Measurements from ENCODE around the gene SIN3A.
"Not testable (repeated sequence)": the region's sequence is repeated elsewhere in the genome, so short reads cannot be mapped to it uniquely, and the experiment has no call there.

The SIN3A gene

GRCh38 chr15:75356006-75356405 lies 95.5 kb downstream of the SIN3A start:
- no peak overlapping the region for H3K27ac ChIP-seq (ENCODE audit: low read depth, low read length)

GRCh38 chr15:75355369-75355768 lies 96.1 kb downstream of the SIN3A start:
- no peak overlapping the region for H3K4me3 ChIP-seq (ENCODE audit: low read depth, low read length)
- no peaks in the 10 kb centered on the region for H3K27me3 ChIP-seq (ENCODE audit: insufficient read depth, low read length)
- no peak overlapping the region for H3K27ac ChIP-seq (ENCODE audit: low read depth, low read length)
- H2AFZ ChIP-seq (ENCODE audit: low read length, unreplicated experiment): no peak overlapping the region
- peaks cover 3% of the 10 kb centered on the region; the same call in 1 of the 2 replicates for H3K36me3 ChIP-seq (ENCODE audit: insufficient read depth, low read length)
- H3K79me2 ChIP-seq (ENCODE audit: control insufficient read depth, insufficient read depth, low read length, unreplicated experiment): no peaks in the 10 kb centered on the region
- H3K4me1 ChIP-seq (ENCODE audit: control insufficient read depth, insufficient read depth, low read length, unreplicated experiment): no peaks in the 10 kb centered on the region

More at GRCh38 chr15:75356006-75356405, 95.5 kb downstream of the SIN3A start:
- Histone ChIP-seq H3K79me2 (ENCODE audit: control insufficient read depth, insufficient read depth, low read length, unreplicated experiment) (no peaks in the 10 kb centered on the region), H3K27me3 (ENCODE audit: insufficient read depth, low read length) (no peaks in the 10 kb centered on the region), H2AFZ (ENCODE audit: low read length, unreplicated experiment) (no peak overlapping the region), H3K36me3 (ENCODE audit: insufficient read depth, low read length) (peaks cover 3% of the 10 kb centered on the region; the same call in 1 of the 2 replicates), H3K4me1 (ENCODE audit: control insufficient read depth, insufficient read depth, low read length, unreplicated experiment) (no peaks in the 10 kb centered on the region), H3K4me3 (ENCODE audit: low read depth, low read length) (no peak overlapping the region)

GRCh38 chr15:75354454-75354853 lies 97.0 kb downstream of the SIN3A start:
- Histone ChIP-seq H3K4me3 (ENCODE audit: low read depth, low read length) (no peak overlapping the region), H2AFZ (ENCODE audit: low read length, unreplicated experiment) (no peak overlapping the region), H3K4me1 (ENCODE audit: control insufficient read depth, insufficient read depth, low read length, unreplicated experiment) (no peaks in the 10 kb centered on the region), H3K27me3 (ENCODE audit: insufficient read depth, low read length) (no peaks in the 10 kb centered on the region), H3K27ac (ENCODE audit: low read depth, low read length) (no peak overlapping the region), H3K36me3 (ENCODE audit: insufficient read depth, low read length) (peaks cover 3% of the 10 kb centered on the region; the same call in 1 of the 2 replicates), H3K79me2 (ENCODE audit: control insufficient read depth, insufficient read depth, low read length, unreplicated experiment) (no peaks in the 10 kb centered on the region)

DNA sequence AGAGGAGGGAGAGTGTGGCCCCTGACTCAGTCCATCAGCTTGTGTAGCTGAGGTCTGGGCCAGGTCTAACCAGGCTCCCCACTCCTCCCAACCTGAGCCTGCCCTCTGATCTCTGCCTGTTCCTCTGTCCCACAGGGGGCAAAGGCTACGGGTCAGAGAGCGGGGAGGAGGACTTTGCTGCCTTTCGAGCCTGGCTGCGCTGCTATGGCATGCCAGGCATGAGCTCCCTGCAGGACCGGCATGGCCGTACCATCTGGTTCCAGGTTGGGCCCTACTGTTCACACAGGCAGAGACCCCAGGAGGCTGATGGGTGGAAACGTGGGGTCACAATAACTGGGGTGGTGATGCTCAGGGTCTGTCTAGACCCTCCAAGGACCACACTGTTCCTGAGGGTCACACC lies 97.9 kb downstream of the SIN3A start:
- Histone ChIP-seq H2AFZ (ENCODE audit: low read length, unreplicated experiment) (no peak overlapping the region), H3K36me3 (ENCODE audit: insufficient read depth, low read length) (peaks cover 3% of the 10 kb centered on the region; the same call in 1 of the 2 replicates), H3K4me3 (ENCODE audit: low read depth, low read length) (no peak overlapping the region), H3K27ac (ENCODE audit: low read depth, low read length) (no peak overlapping the region), H3K79me2 (ENCODE audit: control insufficient read depth, insufficient read depth, low read length, unreplicated experiment) (no peaks in the 10 kb centered on the region), H3K27me3 (ENCODE audit: insufficient read depth, low read length) (no peaks in the 10 kb centered on the region), H3K4me1 (ENCODE audit: control insufficient read depth, insufficient read depth, low read length, unreplicated experiment) (no peaks in the 10 kb centered on the region)

- no peak overlapping the region for H3K4me3 ChIP-seq (ENCODE audit: low read depth, low read length)
- H3K79me2 ChIP-seq (ENCODE audit: control insufficient read depth, insufficient read depth, low read length, unreplicated experiment): no peaks in the 10 kb centered on the region
- H3K27me3 ChIP-seq (ENCODE audit: insufficient read depth, low read length): no peaks in the 10 kb centered on the region
- no peaks in the 10 kb centered on the region for H3K4me1 ChIP-seq (ENCODE audit: control insufficient read depth, insufficient read depth, low read length, unreplicated experiment)
- H3K36me3 ChIP-seq (ENCODE audit: insufficient read depth, low read length): no peaks in the 10 kb centered on the region
- no peak overlapping the region for H3K27ac ChIP-seq (ENCODE audit: low read depth, low read length)
- no peak overlapping the region for H2AFZ ChIP-seq (ENCODE audit: low read length, unreplicated experiment)
Observed at GRCh38 chr15:75352186-75353080, 99.1 kb downstream of the SIN3A start.

DNA sequence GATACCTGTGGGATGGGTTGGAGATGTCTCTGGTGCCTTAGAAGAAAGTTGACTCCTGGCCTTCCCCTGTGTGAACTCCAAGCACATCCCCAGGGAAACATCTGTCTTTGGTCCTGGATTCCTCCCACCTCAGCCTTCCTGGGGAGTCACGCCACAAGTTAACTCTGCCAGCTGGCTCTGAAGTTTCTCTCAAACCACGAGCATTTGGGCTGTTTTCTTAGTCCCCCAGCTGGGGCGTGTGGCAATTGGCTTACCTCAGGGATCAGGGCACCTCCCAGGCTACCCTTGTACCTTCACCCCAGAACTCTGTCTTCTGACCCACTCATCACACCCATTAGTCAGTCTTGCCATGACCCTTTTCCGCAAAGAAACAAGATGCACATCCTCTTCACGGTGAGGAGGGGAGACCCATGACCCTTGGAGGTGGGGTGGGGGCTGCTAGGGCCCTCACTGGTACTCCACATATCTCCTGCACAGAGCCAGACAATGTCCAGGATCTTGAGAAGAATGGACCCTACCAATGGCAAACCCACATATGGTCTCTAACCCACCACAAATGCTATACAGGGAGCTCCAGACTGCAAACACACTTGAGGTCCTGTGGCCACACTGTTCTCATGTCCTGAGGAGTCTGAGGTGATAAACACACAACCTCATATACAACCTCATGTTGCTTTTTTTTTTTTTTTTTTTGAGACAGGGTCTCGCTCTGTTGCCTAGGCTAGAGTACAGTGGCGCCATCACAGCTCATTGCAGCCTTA lies 100.7 kb downstream of the SIN3A start:
- Histone ChIP-seq H3K4me1 (ENCODE audit: control insufficient read depth, insufficient read depth, low read length, unreplicated experiment) (no peaks in the 10 kb centered on the region), H2AFZ (ENCODE audit: low read length, unreplicated experiment) (no peak overlapping the region), H3K4me3 (ENCODE audit: low read depth, low read length) (no peak overlapping the region), H3K27me3 (ENCODE audit: insufficient read depth, low read length) (no peaks in the 10 kb centered on the region), H3K79me2 (ENCODE audit: control insufficient read depth, insufficient read depth, low read length, unreplicated experiment) (no peaks in the 10 kb centered on the region), H3K36me3 (ENCODE audit: insufficient read depth, low read length) (no peaks in the 10 kb centered on the region), H3K27ac (ENCODE audit: low read depth, low read length) (no peak overlapping the region)

GRCh38 chr15:75349851-75350588 lies 101.5 kb downstream of the SIN3A start:
- no peak overlapping the region for H3K4me3 ChIP-seq (ENCODE audit: low read depth, low read length)
- H2AFZ ChIP-seq (ENCODE audit: low read length, unreplicated experiment): no peak overlapping the region
- H3K4me1 ChIP-seq (ENCODE audit: control insufficient read depth, insufficient read depth, low read length, unreplicated experiment): no peaks in the 10 kb centered on the region
- H3K27ac ChIP-seq (ENCODE audit: low read depth, low read length): no peak overlapping the region
- H3K27me3 ChIP-seq (ENCODE audit: insufficient read depth, low read length): no peaks in the 10 kb centered on the region
- no peaks in the 10 kb centered on the region for H3K36me3 ChIP-seq (ENCODE audit: insufficient read depth, low read length)
- H3K79me2 ChIP-seq (ENCODE audit: control insufficient read depth, insufficient read depth, low read length, unreplicated experiment): no peaks in the 10 kb centered on the region

DNA sequence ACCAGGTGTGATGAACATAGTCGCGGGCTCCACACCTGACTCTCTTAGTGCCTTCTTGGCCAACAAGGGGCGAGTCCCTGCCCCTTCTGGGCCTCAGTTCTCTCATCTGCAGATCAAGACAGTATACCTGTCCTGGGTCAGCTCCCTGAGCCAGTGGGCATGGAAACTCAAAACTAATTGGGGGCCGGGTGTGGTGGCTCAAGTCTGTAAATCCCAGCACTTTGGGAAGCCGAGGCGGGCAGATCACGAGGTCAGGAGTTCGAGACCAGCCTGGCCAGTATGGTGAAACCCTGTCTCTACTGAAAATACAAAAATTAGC lies 102.2 kb downstream of the SIN3A start:
- H3K36me3 ChIP-seq (ENCODE audit: insufficient read depth, low read length); H3K79me2 ChIP-seq (ENCODE audit: control insufficient read depth, insufficient read depth, low read length, unreplicated experiment); H3K27me3 ChIP-seq (ENCODE audit: insufficient read depth, low read length); H3K27ac ChIP-seq (ENCODE audit: low read depth, low read length); H2AFZ ChIP-seq (ENCODE audit: low read length, unreplicated experiment); H3K4me1 ChIP-seq (ENCODE audit: control insufficient read depth, insufficient read depth, low read length, unreplicated experiment); H3K4me3 ChIP-seq (ENCODE audit: low read depth, low read length): not testable (repeated sequence)

DNA sequence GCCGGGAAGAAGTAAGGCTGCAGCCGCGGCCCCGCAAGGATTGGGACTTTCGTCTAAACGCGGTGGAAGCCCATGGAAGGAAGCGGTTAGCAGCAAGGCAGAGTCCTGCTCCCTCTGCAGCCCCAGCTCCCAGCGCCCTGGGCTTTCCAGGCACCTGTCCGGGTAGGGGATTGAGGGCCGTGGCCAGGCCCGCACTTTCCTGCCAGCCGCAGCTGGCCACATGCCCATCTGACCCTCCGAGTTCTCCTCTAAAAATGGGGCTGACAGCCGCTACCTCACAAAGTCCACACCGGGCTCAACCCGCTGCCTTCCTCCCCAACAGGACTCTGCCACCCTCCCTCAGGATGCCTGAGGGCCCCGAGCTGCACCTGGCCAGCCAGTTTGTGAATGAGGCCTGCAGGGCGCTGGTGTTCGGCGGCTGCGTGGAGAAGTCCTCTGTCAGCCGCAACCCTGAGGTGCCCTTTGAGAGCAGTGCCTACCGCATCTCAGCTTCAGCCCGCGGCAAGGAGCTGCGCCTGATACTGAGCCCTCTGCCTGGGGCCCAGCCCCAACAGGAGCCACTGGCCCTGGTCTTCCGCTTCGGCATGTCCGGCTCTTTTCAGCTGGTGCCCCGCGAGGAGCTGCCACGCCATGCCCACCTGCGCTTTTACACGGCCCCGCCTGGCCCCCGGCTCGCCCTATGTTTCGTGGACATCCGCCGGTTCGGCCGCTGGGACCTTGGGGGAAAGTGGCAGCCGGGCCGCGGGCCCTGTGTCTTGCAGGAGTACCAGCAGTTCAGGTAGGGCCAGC lies 102.7 kb downstream of the SIN3A start:
- H2AFZ ChIP-seq (ENCODE audit: low read length, unreplicated experiment): peak overlapping the region; percentile 58
- H3K27me3 ChIP-seq (ENCODE audit: insufficient read depth, low read length): no peaks in the 10 kb centered on the region
- H3K4me3 ChIP-seq (ENCODE audit: low read depth, low read length): peak overlapping the region; percentile 86
- no peaks in the 10 kb centered on the region for H3K79me2 ChIP-seq (ENCODE audit: control insufficient read depth, insufficient read depth, low read length, unreplicated experiment)
- no peaks in the 10 kb centered on the region for H3K4me1 ChIP-seq (ENCODE audit: control insufficient read depth, insufficient read depth, low read length, unreplicated experiment)
- no peaks in the 10 kb centered on the region for H3K36me3 ChIP-seq (ENCODE audit: insufficient read depth, low read length)
- no peak overlapping the region for H3K27ac ChIP-seq (ENCODE audit: low read depth, low read length)

GRCh38 chr15:75348034-75348561 lies 103.4 kb downstream of the SIN3A start:
- H2AFZ ChIP-seq (ENCODE audit: low read length, unreplicated experiment): peak overlapping the region; percentile 58
- H3K36me3 ChIP-seq (ENCODE audit: insufficient read depth, low read length): no peaks in the 10 kb centered on the region
- H3K4me3 ChIP-seq (ENCODE audit: low read depth, low read length): peak overlapping the region; percentile 86
- no peaks in the 10 kb centered on the region for H3K79me2 ChIP-seq (ENCODE audit: control insufficient read depth, insufficient read depth, low read length, unreplicated experiment)
- H3K4me1 ChIP-seq (ENCODE audit: control insufficient read depth, insufficient read depth, low read length, unreplicated experiment): no peaks in the 10 kb centered on the region
- no peaks in the 10 kb centered on the region for H3K27me3 ChIP-seq (ENCODE audit: insufficient read depth, low read length)
- H3K27ac ChIP-seq (ENCODE audit: low read depth, low read length): no peak overlapping the region

Measured in ACC112 (cell line).